Measurements from ENCODE around the gene NEUROD2.

- TF ChIP-seq TAF1 (IDR thresholded peaks at IDR 0.05; ENCODE audit: borderline replicate concordance, insufficient read depth, low read length): no peak
- TF ChIP-seq POLR2AphosphoS5 (IDR thresholded peaks at IDR 0.05; ENCODE audit: low read depth, low read length): no peak
Observed at GRCh38 chr17:39635614-39636176, 28.0 kb upstream of the NEUROD2 start.

All from PFSK-1 (cell line).